Lower leg skin (tissue), 3 donors: ENCODE results near the gene UPB1.

ENCODE experiments used
- POLR2A ChIP-seq, 2 donors: fragments of 450-650 bp; IDR thresholded peaks; one replicate each; pipeline ENCODE4 v1.6.1; 2016 to 2017; ENCODE audit warnings: antibody characterized with exemption in 2 of 2, mild to moderate bottlenecking in 1 of 2, moderate library complexity in 1 of 2
- TF ChIP-seq, protein P1 (sequence below), 3 donors: fragments of 450-650 bp; IDR thresholded peaks; one replicate each; pipeline ENCODE4 v1.5.1; 2016; ENCODE audit warnings: antibody characterized with exemption in 3 of 3, mild to moderate bottlenecking in 3 of 3, moderate library complexity in 2 of 3

DNA sequence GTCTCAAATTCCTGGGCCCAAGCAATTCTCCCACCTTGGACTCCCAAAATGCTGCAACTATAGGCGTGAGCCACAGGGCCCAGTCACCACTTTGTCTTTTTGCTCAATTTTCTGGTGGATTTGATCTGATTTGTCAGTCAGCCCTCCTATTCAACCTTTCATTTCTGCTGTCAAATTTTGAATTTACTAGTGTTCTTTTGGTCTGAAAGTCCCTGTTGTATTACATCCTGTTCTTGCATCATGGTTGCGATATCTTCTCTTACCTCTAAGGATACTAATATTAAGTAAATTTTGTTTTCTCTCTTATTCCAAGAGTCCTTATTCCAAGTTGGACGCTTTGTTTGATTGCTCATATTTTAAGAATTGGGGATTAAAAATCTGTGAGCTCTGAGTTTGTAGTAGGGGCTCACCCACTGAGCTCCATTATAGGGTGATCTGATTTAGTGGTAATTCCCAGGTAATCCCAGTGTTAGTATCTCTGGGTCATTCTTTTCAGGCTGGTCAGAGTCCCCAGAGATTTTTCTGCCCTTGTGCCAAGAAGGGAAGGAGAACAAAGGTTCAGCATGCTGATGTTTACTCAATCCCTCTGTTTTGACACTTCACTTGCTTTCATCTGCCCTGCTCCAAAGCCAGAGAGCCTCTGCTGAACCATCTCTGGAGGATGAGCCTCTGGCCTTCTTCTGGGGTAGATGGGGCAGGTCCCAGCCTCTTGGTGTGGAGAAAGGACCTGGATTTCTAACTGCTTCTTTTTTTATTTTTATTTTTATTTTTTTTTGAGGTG lies 10.0 kb downstream of the UPB1 start:
- TF ChIP-seq, protein P1, sequence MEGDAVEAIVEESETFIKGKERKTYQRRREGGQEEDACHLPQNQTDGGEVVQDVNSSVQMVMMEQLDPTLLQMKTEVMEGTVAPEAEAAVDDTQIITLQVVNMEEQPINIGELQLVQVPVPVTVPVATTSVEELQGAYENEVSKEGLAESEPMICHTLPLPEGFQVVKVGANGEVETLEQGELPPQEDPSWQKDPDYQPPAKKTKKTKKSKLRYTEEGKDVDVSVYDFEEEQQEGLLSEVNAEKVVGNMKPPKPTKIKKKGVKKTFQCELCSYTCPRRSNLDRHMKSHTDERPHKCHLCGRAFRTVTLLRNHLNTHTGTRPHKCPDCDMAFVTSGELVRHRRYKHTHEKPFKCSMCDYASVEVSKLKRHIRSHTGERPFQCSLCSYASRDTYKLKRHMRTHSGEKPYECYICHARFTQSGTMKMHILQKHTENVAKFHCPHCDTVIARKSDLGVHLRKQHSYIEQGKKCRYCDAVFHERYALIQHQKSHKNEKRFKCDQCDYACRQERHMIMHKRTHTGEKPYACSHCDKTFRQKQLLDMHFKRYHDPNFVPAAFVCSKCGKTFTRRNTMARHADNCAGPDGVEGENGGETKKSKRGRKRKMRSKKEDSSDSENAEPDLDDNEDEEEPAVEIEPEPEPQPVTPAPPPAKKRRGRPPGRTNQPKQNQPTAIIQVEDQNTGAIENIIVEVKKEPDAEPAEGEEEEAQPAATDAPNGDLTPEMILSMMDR (IDR thresholded peaks at IDR 0.05): no peak
- no peak for TF ChIP-seq POLR2A (IDR thresholded peaks at IDR 0.05)
